Fibroblast of mammary gland (primary cell): Measurements from ENCODE around the gene RGP1.
A peak's percentile ranks its signal among the peaks of the same experiment; 100 is the strongest.

ENCODE experiments used
- DNase-seq: peaks from one replicate; pipeline ENCODE4 v3.0.0-alpha.2; 2010; ENCODE audit warnings: low read depth
- H3K4me3 ChIP-seq: 2 replicates; pipeline ENCODE4 v1.5.1; 2011; ENCODE audit warnings: low read depth, mild to moderate bottlenecking, low read length, moderate library complexity; ENCODE audit not compliant: control insufficient read depth
- TF ChIP-seq, protein P1 (sequence below): conservative IDR thresholded peaks from 2 replicates; pipeline ENCODE4 v1.5.1; 2011; ENCODE audit warnings: low read depth, low read length, inconsistent platforms; ENCODE audit not compliant: control insufficient read depth, insufficient read depth

The RGP1 gene

DNA sequence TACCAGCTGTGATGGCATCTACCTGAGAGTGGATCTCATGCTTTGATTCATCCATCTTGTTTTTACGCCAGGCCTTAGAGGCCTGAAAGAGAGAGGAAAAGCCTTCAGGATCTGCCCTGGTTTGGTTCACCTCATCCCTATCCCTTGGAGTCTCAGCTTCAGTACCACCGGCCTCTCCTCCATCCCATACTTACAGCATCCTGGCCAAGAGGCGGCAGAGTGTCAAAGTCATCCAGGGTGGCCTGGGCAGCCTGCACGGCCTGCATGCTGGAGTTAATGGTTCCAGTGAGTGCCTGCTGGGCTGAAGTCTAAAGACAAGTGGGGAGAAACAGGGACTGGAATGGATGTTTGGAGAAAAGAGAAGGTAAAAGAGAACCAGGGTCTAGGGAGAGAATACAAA is 29.5 kb upstream of the RGP1 start:
- DNase-seq, result no peak
- H3K4me3 ChIP-seq, result no peak overlapping the region
- TF ChIP-seq, protein P1, sequence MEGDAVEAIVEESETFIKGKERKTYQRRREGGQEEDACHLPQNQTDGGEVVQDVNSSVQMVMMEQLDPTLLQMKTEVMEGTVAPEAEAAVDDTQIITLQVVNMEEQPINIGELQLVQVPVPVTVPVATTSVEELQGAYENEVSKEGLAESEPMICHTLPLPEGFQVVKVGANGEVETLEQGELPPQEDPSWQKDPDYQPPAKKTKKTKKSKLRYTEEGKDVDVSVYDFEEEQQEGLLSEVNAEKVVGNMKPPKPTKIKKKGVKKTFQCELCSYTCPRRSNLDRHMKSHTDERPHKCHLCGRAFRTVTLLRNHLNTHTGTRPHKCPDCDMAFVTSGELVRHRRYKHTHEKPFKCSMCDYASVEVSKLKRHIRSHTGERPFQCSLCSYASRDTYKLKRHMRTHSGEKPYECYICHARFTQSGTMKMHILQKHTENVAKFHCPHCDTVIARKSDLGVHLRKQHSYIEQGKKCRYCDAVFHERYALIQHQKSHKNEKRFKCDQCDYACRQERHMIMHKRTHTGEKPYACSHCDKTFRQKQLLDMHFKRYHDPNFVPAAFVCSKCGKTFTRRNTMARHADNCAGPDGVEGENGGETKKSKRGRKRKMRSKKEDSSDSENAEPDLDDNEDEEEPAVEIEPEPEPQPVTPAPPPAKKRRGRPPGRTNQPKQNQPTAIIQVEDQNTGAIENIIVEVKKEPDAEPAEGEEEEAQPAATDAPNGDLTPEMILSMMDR, result no peak

DNA sequence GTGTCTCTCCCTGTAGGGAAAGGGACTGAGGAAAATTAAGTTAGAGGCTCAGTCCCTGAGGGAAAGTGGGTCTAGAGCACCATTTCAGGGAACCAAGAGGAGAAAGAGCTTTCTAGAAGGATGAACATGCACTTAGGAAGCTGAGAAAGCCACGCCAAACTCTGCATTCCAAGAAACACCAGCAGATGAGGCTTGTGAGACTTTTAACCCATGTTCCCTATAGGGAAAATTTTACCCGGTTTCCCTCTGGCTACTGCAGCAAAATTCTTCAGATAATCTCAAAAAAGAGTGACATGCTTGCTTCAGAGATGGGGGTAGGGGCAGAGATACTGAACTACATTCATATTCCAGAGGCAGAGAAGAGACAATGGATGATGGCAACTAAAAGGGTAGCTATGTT is 25.7 kb upstream of the RGP1 start:
- DNase-seq, result no peak
- H3K4me3 ChIP-seq, result no peak overlapping the region
- TF ChIP-seq, protein P1, result no peak

DNA sequence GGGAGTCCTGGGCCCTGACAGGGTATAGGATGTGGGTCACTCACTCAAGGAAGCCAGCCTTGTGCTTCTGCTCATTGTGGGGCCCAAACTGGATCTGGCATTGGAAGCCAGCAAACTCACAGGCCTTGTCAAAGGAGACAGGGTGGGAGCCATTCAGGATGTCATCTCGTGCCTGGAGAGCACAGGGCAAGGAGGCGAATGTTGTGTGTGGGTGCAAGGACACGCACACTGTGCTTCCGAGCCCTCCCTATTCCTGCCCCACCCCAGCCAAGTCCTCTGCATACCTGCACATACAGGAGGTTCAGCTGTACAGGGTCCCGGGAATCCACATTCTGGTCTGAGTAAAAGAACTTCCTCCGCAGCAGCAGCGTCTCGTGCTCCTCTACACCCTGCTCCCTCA is 25.2 kb upstream of the RGP1 start:
- H3K4me3 ChIP-seq, result no peak overlapping the region
- TF ChIP-seq, protein P1, result no peak
- DNase-seq, result no peak

DNA sequence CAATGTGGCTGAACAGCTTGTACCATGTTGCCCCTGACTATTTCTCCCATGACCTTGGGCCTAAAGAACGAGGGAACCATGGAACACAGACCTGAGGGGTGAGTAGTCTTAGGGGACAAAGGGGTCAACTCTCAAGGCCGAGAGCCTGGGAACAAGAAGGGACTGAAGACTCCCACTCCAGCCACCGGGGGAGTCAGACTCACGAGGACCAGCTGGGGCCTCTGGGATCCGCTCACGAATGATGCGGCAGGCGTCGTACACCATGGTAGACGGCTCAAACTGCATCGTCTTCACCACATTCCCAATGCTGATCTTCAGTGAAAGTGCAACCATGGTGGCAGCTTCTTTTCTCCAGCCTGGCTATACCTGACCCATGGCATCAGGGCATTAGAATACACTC is 23.7 kb upstream of the RGP1 start:
- DNase-seq, result no peak
- TF ChIP-seq, protein P1, result no peak

DNA sequence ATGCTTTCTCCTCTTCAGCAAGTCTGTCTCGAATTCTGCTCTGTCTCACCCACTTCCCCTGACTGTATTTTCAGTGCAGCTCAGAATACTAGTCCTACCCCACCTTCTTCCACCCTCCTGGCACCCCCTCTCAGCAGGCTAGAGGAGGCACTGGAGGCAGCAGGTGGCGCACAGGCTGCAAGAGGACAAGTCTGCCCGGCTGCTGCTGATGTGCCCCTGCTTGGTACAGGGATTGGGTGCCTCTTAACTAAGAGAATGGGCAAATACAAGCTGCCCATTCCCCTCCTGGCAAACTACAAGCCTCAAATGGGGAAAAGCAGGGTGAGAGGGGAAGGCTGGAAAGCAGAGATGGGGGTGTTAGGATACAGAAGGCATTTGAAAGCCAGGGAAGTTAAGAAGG is 22.2 kb upstream of the RGP1 start:
- TF ChIP-seq, protein P1, result no peak
- peak; percentile 30 for DNase-seq
- peak overlapping the region; percentile 98 for H3K4me3 ChIP-seq

More for the DNA sequence above, 23.7 kb upstream of the RGP1 start:
- no peak overlapping the region for H3K4me3 ChIP-seq

DNA sequence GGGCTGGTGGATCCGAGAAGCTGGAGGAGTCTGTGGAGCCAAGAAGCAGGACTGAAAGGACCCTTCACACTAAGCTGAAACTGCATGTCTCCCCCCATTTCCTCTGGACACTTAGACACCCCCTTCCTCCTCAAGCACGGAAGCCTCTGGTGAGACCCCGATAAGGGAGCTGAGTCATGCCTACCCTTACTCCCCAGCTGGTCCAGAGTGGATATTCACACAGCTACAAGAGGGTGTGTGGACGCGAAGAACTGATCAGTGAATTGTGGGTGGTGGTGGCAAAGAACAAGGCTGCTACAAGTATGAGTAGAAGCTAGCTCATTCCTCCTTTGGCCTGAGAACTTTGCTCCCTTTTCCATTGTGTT is 21.4 kb upstream of the RGP1 start:
- DNase-seq, result no peak
- TF ChIP-seq, protein P1, result no peak
- peak overlapping the region; percentile 98 for H3K4me3 ChIP-seq
